Left cardiac atrium (tissue), 4 donors: Measurements from ENCODE around the gene CLDN8. TPM values are rescaled to one million over a fixed set of nuclear protein-coding genes. Genes with fewer than 3 reads are reported as not detected.
A peak's percentile ranks its signal among the peaks of the same experiment; 100 is the strongest.

Source experiments
- ATAC-seq, 2 donors: fragments of 200-7000 bp; cut with Tn5 transposase; one replicate each; pipeline ENCODE4 v1.9.1; 2020; ENCODE audit warnings: mild to moderate bottlenecking in 2 of 2, moderate library complexity in 2 of 2
- DNase-seq: peaks from one replicate; pipeline ENCODE4 v3.0.0-alpha.2; 2020
- intact Hi-C, 2 donors: fragments of 100-400 bp; cut with DNase I; formaldehyde crosslinking; loops; one replicate each; pipeline versions ENCODE4 v1.14.1 to v1.15.1; 2022 to 2023
- total RNA-seq, 2 donors: library from RNA; stranded (reverse); fragmentation: NEBNext Ultra II Directional; extraction: Animal tissue kit (Norgen Biotek cat#: 25700); gene quantifications; one replicate each; pipeline ENCODE4 v1.2.1, GENCODE V29; 2021
- donor health status: DM: no; HTN: yes; CAD: no.
- donor health status: DM: no; HTN: yes; CAD: no; lungs with severe emphysema.
- donor health status: DM: yes; HTN: yes; CAD: no.
- donor health status: Dilated cardiomyopathy.

Gene CLDN8
- total RNA-seq, 2 donors from 2014 or later = not detected

- no peak for ATAC-seq
- DNase-seq = no peak
- intact Hi-C loops = no loop called here
Observed at GRCh38 chr21:30209601-30210000, 6.3 kb downstream of the CLDN8 start.

- DNase-seq = no peak
- intact Hi-C loops = no loop called here
Observed at GRCh38 chr21:30207252-30207579, 8.7 kb downstream of the CLDN8 start.

GRCh38 chr21:30206551-30207251 lies 9.2 kb downstream of the CLDN8 start:
- intact Hi-C loops = no loop called here
- ATAC-seq = no peak

More at GRCh38 chr21:30207252-30207579, 8.7 kb downstream of the CLDN8 start:
- no peak for ATAC-seq

GRCh38 chr21:30200000-30200399 lies 15.9 kb downstream of the CLDN8 start:
- no peak for ATAC-seq
- DNase-seq = no peak
- intact Hi-C loops = loop anchor here in 1 of 2 donors (10.0 kb wide), 1 partner anchor 155 kb away; no protein-coding TSS in a partner anchor

More at GRCh38 chr21:30206551-30207251, 9.2 kb downstream of the CLDN8 start:
- no peak for DNase-seq

- intact Hi-C loops = loop anchor here in 1 of 2 donors (10.0 kb wide), 1 partner anchor 150 kb away; no protein-coding TSS in a partner anchor
- peak in 1 of 2 donors; percentile 33 for ATAC-seq
Observed at GRCh38 chr21:30194701-30195299, 21.1 kb downstream of the CLDN8 start.

GRCh38 chr21:30193201-30193600 lies 22.7 kb downstream of the CLDN8 start:
- ATAC-seq (no peak), DNase-seq (no peak)
- intact Hi-C loops = loop anchor here in 1 of 2 donors (10.0 kb wide), 1 partner anchor 148 kb away; no protein-coding TSS in a partner anchor

More at GRCh38 chr21:30194701-30195299, 21.1 kb downstream of the CLDN8 start:
- DNase-seq = no peak

- DNase-seq (no peak), ATAC-seq (no peak)
- intact Hi-C loops = loop anchor here in 1 of 2 donors (10.0 kb wide), 1 partner anchor 146 kb away; no protein-coding TSS in a partner anchor
Observed at GRCh38 chr21:30190554-30190953, 25.3 kb downstream of the CLDN8 start.

GRCh38 chr21:30189773-30190172 lies 26.1 kb downstream of the CLDN8 start:
- ATAC-seq (no peak), DNase-seq (no peak)
- intact Hi-C loops = loop anchor here in 1 of 2 donors (10.0 kb wide), 1 partner anchor 145 kb away; no protein-coding TSS in a partner anchor

GRCh38 chr21:30186242-30186641 lies 29.7 kb downstream of the CLDN8 start:
- intact Hi-C loops = no loop called here
- ATAC-seq = no peak
- DNase-seq = no peak

GRCh38 chr21:30168086-30168485 lies 47.8 kb downstream of the CLDN8 start:
- DNase-seq (no peak), ATAC-seq (no peak)
- intact Hi-C loops = no loop called here

GRCh38 chr21:30166705-30167104 lies 49.2 kb downstream of the CLDN8 start, which contains the start of gene CLDN17:
CLDN17 (minus strand) TSS chr21:30166805; CDS start chr21:30166617, 188 bp downstream.
- intact Hi-C loops = no loop called here
- DNase-seq (no peak), ATAC-seq (no peak)

GRCh38 chr21:30166171-30166570 lies 49.7 kb downstream of the CLDN8 start:
- DNase-seq (no peak), ATAC-seq (no peak)
- intact Hi-C loops = no loop called here

- intact Hi-C loops = no loop called here
- ATAC-seq (no peak), DNase-seq (no peak)
Observed at GRCh38 chr21:30164796-30165195, 51.1 kb downstream of the CLDN8 start.

Other genes starting within 250 kb of the CLDN8 start
- not detected for gene CLDN17, start 49.3 kb downstream of the CLDN8 start, total RNA-seq
- gene KRTAP24-1, start 66.9 kb upstream of the CLDN8 start, total RNA-seq = not detected
- gene KRTAP25-1, start 73.4 kb upstream of the CLDN8 start, total RNA-seq = not detected
- gene KRTAP26-1, start 104.2 kb upstream of the CLDN8 start, total RNA-seq = not detected
- not detected for gene KRTAP27-1, start 121.6 kb upstream of the CLDN8 start, total RNA-seq
- gene KRTAP23-1, start 132.5 kb upstream of the CLDN8 start, total RNA-seq = not detected
- not detected for gene KRTAP13-2, start 156.2 kb upstream of the CLDN8 start, total RNA-seq
- not detected for gene KRTAP13-1, start 179.9 kb upstream of the CLDN8 start, total RNA-seq
- gene KRTAP13-3, start 209.8 kb upstream of the CLDN8 start, total RNA-seq = not detected
- gene KRTAP13-4, start 214.1 kb upstream of the CLDN8 start, total RNA-seq = not detected
- not detected for gene KRTAP15-1, start 224.2 kb upstream of the CLDN8 start, total RNA-seq